ENCODE measurements around the gene WWOX. TPM values are rescaled to one million over a fixed set of nuclear protein-coding genes. Genes with fewer than 3 reads are reported as not detected.

The WWOX gene
- total RNA-seq, 3 donors from 2014 or later (not counting 1 experiment from before 2014, with no cell fraction given): 21.0 to 29.8 (median 27.0) TPM

- no peak for TF ChIP-seq CTCF (IDR thresholded peaks at IDR 0.05)
- Histone ChIP-seq H3K27me3 (ENCODE audit: control insufficient read depth, insufficient read depth, low read length) (no peaks in the 10 kb centered on the region), H3K4me3 (ENCODE audit: low read length) (no peak overlapping the region), H3K27ac (ENCODE audit: low read length) (no peak overlapping the region), H3K36me3 (ENCODE audit: control insufficient read depth, insufficient read depth, low read length) (no peaks in the 10 kb centered on the region), H3K9me3 (ENCODE audit: control insufficient read depth, insufficient read depth, low read length) (no peaks in the 10 kb centered on the region), H3K4me1 (ENCODE audit: control insufficient read depth, insufficient read depth, low read length) (no peaks in the 10 kb centered on the region)
- H3K27ac Mint-ChIP-seq: no peak overlapping the region
- ATAC-seq (no peak), DNase-seq (no peak)
- H3K4me1 Mint-ChIP-seq: peaks cover 0 to 6% of the 10 kb centered on the region in 2 donors
- H3K36me3 Mint-ChIP-seq: no peaks in the 10 kb centered on the region
- no peaks in the 10 kb centered on the region for H3K9me3 Mint-ChIP-seq
- 97% methylated on average over 2 of the region's 2 CpGs for WGBS (ENCODE audit: insufficient coverage)
- intact Hi-C loops (cut with micrococcal nuclease): no loop called here
- no peak overlapping the region for H3K4me3 Mint-ChIP-seq
- no peaks in the 10 kb centered on the region for H3K27me3 Mint-ChIP-seq (ENCODE audit: low read depth in 2 of 2)
Observed at GRCh38 chr16:78679546-78679945, 580.1 kb downstream of the WWOX start.

- no peak for TF ChIP-seq CTCF (IDR thresholded peaks at IDR 0.05)
- Mint-ChIP-seq H3K4me1 (peaks cover 0 to 6% of the 10 kb centered on the region in 2 donors), H3K9me3 (no peaks in the 10 kb centered on the region), H3K27ac (no peak overlapping the region), H3K36me3 (no peaks in the 10 kb centered on the region), H3K4me3 (no peak overlapping the region), H3K27me3 (ENCODE audit: low read depth in 2 of 2) (no peaks in the 10 kb centered on the region)
- Histone ChIP-seq H3K27ac (ENCODE audit: low read length) (no peak overlapping the region), H3K4me3 (ENCODE audit: low read length) (no peak overlapping the region), H3K9me3 (ENCODE audit: control insufficient read depth, insufficient read depth, low read length) (no peaks in the 10 kb centered on the region), H3K4me1 (ENCODE audit: control insufficient read depth, insufficient read depth, low read length) (no peaks in the 10 kb centered on the region), H3K27me3 (ENCODE audit: control insufficient read depth, insufficient read depth, low read length) (no peaks in the 10 kb centered on the region), H3K36me3 (ENCODE audit: control insufficient read depth, insufficient read depth, low read length) (no peaks in the 10 kb centered on the region)
- WGBS (ENCODE audit: insufficient coverage): 89% methylated on average over 8 of the region's 8 CpGs
- ATAC-seq (no peak), DNase-seq (no peak)
- intact Hi-C loops (cut with micrococcal nuclease): no loop called here
Observed at GRCh38 chr16:78681743-78682142, 582.3 kb downstream of the WWOX start.

- no peak overlapping the region for H3K27ac ChIP-seq (ENCODE audit: low read length)
- intact Hi-C loops (cut with micrococcal nuclease): no loop called here
- DNase-seq: no peak
- no peak overlapping the region for H3K4me3 ChIP-seq (ENCODE audit: low read length)
- no peak overlapping the region for H3K27ac Mint-ChIP-seq
- no peaks in the 10 kb centered on the region for H3K27me3 Mint-ChIP-seq (ENCODE audit: low read depth in 2 of 2)
- no peaks in the 10 kb centered on the region for H3K9me3 ChIP-seq (ENCODE audit: control insufficient read depth, insufficient read depth, low read length)
- H3K27me3 ChIP-seq (ENCODE audit: control insufficient read depth, insufficient read depth, low read length): no peaks in the 10 kb centered on the region
- no peaks in the 10 kb centered on the region for H3K36me3 ChIP-seq (ENCODE audit: control insufficient read depth, insufficient read depth, low read length)
- no peaks in the 10 kb centered on the region for H3K36me3 Mint-ChIP-seq
- no peaks in the 10 kb centered on the region for H3K9me3 Mint-ChIP-seq
- TF ChIP-seq CTCF (IDR thresholded peaks at IDR 0.05): no peak
- H3K4me3 Mint-ChIP-seq: no peak overlapping the region
- 92% methylated on average over 8 of the region's 8 CpGs for WGBS (ENCODE audit: insufficient coverage)
- ATAC-seq: no peak
- no peaks in the 10 kb centered on the region for H3K4me1 ChIP-seq (ENCODE audit: control insufficient read depth, insufficient read depth, low read length)
- no peaks in the 10 kb centered on the region for H3K4me1 Mint-ChIP-seq
Observed at GRCh38 chr16:78684030-78684611, 584.7 kb downstream of the WWOX start.

Data from natural killer cell (primary cell).